Astrocyte of the spinal cord (primary cell): Measurements from ENCODE around the gene LIPM.
"Not testable (repeated sequence)": the region's sequence is repeated elsewhere in the genome, so short reads cannot be mapped to it uniquely, and the experiment has no call there.

Experiments used
- DNase-seq: peaks from one replicate; pipeline ENCODE4 v3.0.0; 2011; ENCODE audit warnings: low read depth, low spot score
- H3K4me3 ChIP-seq: 2 replicates; pipeline ENCODE4 v1.5.1; 2011; ENCODE audit warnings: low read depth, mild to moderate bottlenecking, low read length, moderate library complexity
- CTCF ChIP-seq: IDR thresholded peaks from 2 replicates; pipeline ENCODE4 v1.5.1; 2012; ENCODE audit warnings: low read depth, mild to moderate bottlenecking, low read length, inconsistent platforms
- in situ Hi-C: cut with HindIII; loops from 2 replicates; pipeline ENCODE4 v1.10.0; 2017; ENCODE audit warnings: low sequenced_read_pairs

Gene LIPM

GRCh38 chr10:88835096-88835909, 32.8 kb downstream of the LIPM start:
- peak; percentile 76 for TF ChIP-seq CTCF
- DNase-seq = peak; percentile 85
- in situ Hi-C loops = no loop called here
- no peak overlapping the region for H3K4me3 ChIP-seq

GRCh38 chr10:88835910-88836221, 33.3 kb downstream of the LIPM start:
- no peak for TF ChIP-seq CTCF
- DNase-seq = no peak
- no peak overlapping the region for H3K4me3 ChIP-seq
- in situ Hi-C loops = no loop called here

- in situ Hi-C loops, H3K4me3 ChIP-seq, DNase-seq: not testable (repeated sequence)
These were observed 35.1 kb downstream of the LIPM start for GRCh38 chr10:88837632-88838031.

- H3K4me3 ChIP-seq = no peak overlapping the region
- TF ChIP-seq CTCF = no peak
- in situ Hi-C loops = no loop called here
- DNase-seq = no peak
These were observed 36.3 kb downstream of the LIPM start for GRCh38 chr10:88838766-88839350.

GRCh38 chr10:88840104-88840503, 37.6 kb downstream of the LIPM start:
- in situ Hi-C loops = no loop called here
- TF ChIP-seq CTCF = no peak
- no peak for DNase-seq
- H3K4me3 ChIP-seq = no peak overlapping the region

GRCh38 chr10:88840881-88841280, 38.4 kb downstream of the LIPM start:
- no peak for TF ChIP-seq CTCF
- in situ Hi-C loops = no loop called here
- DNase-seq = no peak
- H3K4me3 ChIP-seq = no peak overlapping the region

GRCh38 chr10:88841316-88842111, 39.0 kb downstream of the LIPM start:
- in situ Hi-C loops = no loop called here
- no peak for DNase-seq
- no peak overlapping the region for H3K4me3 ChIP-seq
- TF ChIP-seq CTCF = no peak
